GM23338 (cell line): Measurements from ENCODE around the gene SLC6A7. TPM values are rescaled to one million over a fixed set of nuclear protein-coding genes. Genes with fewer than 3 reads are reported as not detected.

Experiments used
- ATAC-seq: fragments of 200-7000 bp; cut with Tn5 transposase; 3 replicates; pipeline ENCODE4 v1.9.1; 2020
- DNase-seq: peaks from one replicate; pipeline ENCODE4 v3.0.0-alpha.2; 2015; ENCODE audit warnings: low spot score
- H2AFZ ChIP-seq: fragments of 200-600 bp; sonication (generic); 2 replicates; pipeline ENCODE4 v1.8.0; 2016; ENCODE audit warnings: antibody characterized with exemption, mild to moderate bottlenecking, moderate library complexity
- H3F3A ChIP-seq: fragments of 200-600 bp; sonication (generic); replicated peaks from 2 replicates; pipeline ENCODE4 v1.8.0; 2017; ENCODE audit warnings: antibody characterized with exemption, mixed run types, low read depth
- H3K27ac ChIP-seq: fragments of 200-600 bp; sonication (generic); 2 replicates; pipeline ENCODE4 v1.6.1; 2016; ENCODE audit warnings: low read depth
- H3K27me3 ChIP-seq: fragments of 200-600 bp; sonication (generic); 2 replicates; pipeline ENCODE4 v1.8.0; 2016; ENCODE audit warnings: mild to moderate bottlenecking, mixed run types, moderate library complexity; ENCODE audit not compliant: insufficient read depth
- H3K36me3 ChIP-seq: fragments of 200-600 bp; sonication (generic); 2 replicates; pipeline ENCODE4 v1.8.0; 2016; ENCODE audit warnings: mild to moderate bottlenecking; ENCODE audit not compliant: insufficient read depth
- H3K4me1 ChIP-seq: fragments of 200-600 bp; sonication (generic); 2 replicates; pipeline ENCODE4 v1.8.0; 2016; ENCODE audit warnings: mild to moderate bottlenecking, moderate library complexity; ENCODE audit not compliant: insufficient read depth
- H3K4me2 ChIP-seq: fragments of 200-600 bp; sonication (generic); 2 replicates; pipeline ENCODE4 v1.7.1; 2017; ENCODE audit warnings: mixed run types
- H3K4me3 ChIP-seq: fragments of 200-600 bp; sonication (generic); 2 replicates; pipeline ENCODE4 v1.6.1; 2016; ENCODE audit warnings: mixed run types
- H3K79me2 ChIP-seq: fragments of 200-600 bp; sonication (generic); replicated peaks from 2 replicates; pipeline ENCODE4 v1.8.0; 2017; ENCODE audit warnings: mild to moderate bottlenecking; ENCODE audit not compliant: insufficient read depth
- H3K9me2 ChIP-seq: fragments of 200-600 bp; sonication (generic); 2 replicates; pipeline ENCODE4 v1.8.0; 2017; ENCODE audit not compliant: insufficient read depth
- H4K20me1 ChIP-seq: fragments of 200-600 bp; sonication (generic); replicated peaks from 2 replicates; pipeline ENCODE4 v1.8.0; 2017; ENCODE audit warnings: mild to moderate bottlenecking; ENCODE audit not compliant: insufficient read depth
- H3K27ac Mint-ChIP-seq: 2 replicates; pipeline ENCODE4 v1.8.0; 2020; ENCODE audit warnings: inconsistent platforms, mild to moderate bottlenecking, moderate library complexity, mixed read lengths
- H3K27me3 Mint-ChIP-seq: 3 replicates; pipeline ENCODE4 v1.8.0; 2022; ENCODE audit warnings: low read depth, mild to moderate bottlenecking, moderate library complexity, mixed read lengths, inconsistent platforms; ENCODE audit not compliant: insufficient read depth, poor library complexity
- H3K36me3 Mint-ChIP-seq: 3 replicates; pipeline ENCODE4 v1.8.0; 2021; ENCODE audit warnings: low read depth, mild to moderate bottlenecking, inconsistent platforms, moderate library complexity, mixed read lengths
- H3K4me1 Mint-ChIP-seq: 3 replicates; pipeline ENCODE4 v1.8.0; 2020; ENCODE audit warnings: mild to moderate bottlenecking, inconsistent platforms, mixed read lengths
- H3K4me3 Mint-ChIP-seq: 3 replicates; pipeline ENCODE4 v1.8.0; 2021; ENCODE audit warnings: moderate library complexity, mild to moderate bottlenecking, inconsistent platforms, mixed read lengths
- H3K9me3 Mint-ChIP-seq: 3 replicates; pipeline ENCODE4 v1.8.0; 2020; ENCODE audit warnings: moderate library complexity, mild to moderate bottlenecking, inconsistent platforms, mixed read lengths
- CREB1 ChIP-seq: fragments of 250-450 bp; sonication (Bioruptor Pico); IDR thresholded peaks from 2 replicates; pipeline ENCODE4 v1.5.0; 2020; ENCODE audit warnings: low read depth, mild to moderate bottlenecking, moderate library complexity
- EZH2 ChIP-seq: fragments of 200-600 bp; sonication (generic); IDR thresholded peaks from one replicate; pipeline ENCODE4 v1.8.0; 2017; ENCODE audit warnings: antibody characterized with exemption, mild to moderate bottlenecking, low read depth; ENCODE audit not compliant: unreplicated experiment
- EZH2phosphoT487 ChIP-seq: fragments of 200-600 bp; sonication (generic); IDR thresholded peaks from one replicate; pipeline ENCODE4 v1.8.1; 2018; ENCODE audit warnings: antibody characterized with exemption; ENCODE audit not compliant: unreplicated experiment
- NANOG ChIP-seq: IDR thresholded peaks from 2 replicates; pipeline ENCODE4 v1.6.1; 2016; ENCODE audit warnings: antibody characterized with exemption, borderline replicate concordance
- POLR2AphosphoS5 ChIP-seq: IDR thresholded peaks from 2 replicates; pipeline ENCODE4 v1.6.1; 2016; ENCODE audit warnings: antibody characterized with exemption, low read depth
- STAT1 ChIP-seq: IDR thresholded peaks from one replicate; pipeline ENCODE4 v1.6.1; 2016; ENCODE audit warnings: antibody characterized with exemption; ENCODE audit not compliant: unreplicated experiment
- ZNF114 ChIP-seq: fragments of 250-450 bp; sonication (Bioruptor Pico); IDR thresholded peaks from 2 replicates; pipeline ENCODE4 v1.5.0; 2020; ENCODE audit warnings: mild to moderate bottlenecking, moderate library complexity
- ZNF462 ChIP-seq: fragments of 250-450 bp; sonication (Bioruptor Pico); IDR thresholded peaks from 2 replicates; pipeline ENCODE4 v1.5.0; 2020; ENCODE audit warnings: mild to moderate bottlenecking, moderate library complexity
- polyA plus RNA-seq: library from polyadenylated mRNA; unstranded; fragments of >200 nt; fragmentation: Nextera tagmentation; extraction: Ambion mirVana; gene quantifications from 2 replicates; pipeline ENCODE4 v1.2.1, GENCODE V29; 2016
- total RNA-seq: library from RNA; depleted of rRNA; stranded (reverse); fragments of >200 nt; shearing (Covaris generic); gene quantifications from 2 replicates; pipeline ENCODE4 v1.2.3, GENCODE V29; 2014
- TF ChIP-seq, protein P1 (sequence below), 2 experiments: fragments of 200-600 bp in 1 of 2; sonication (generic) in 1 of 2; conservative IDR thresholded peaks; 2 replicates each; pipeline versions ENCODE4 v1.5.1 to v1.6.1; 2016 to 2017; ENCODE audit warnings: antibody characterized with exemption in 2 of 2, low read depth in 2 of 2, mild to moderate bottlenecking in 2 of 2, moderate library complexity in 1 of 2

Gene SLC6A7
- total and polyA plus RNA-seq, 2 experiments from 2014 or later = not detected

- H3K36me3 Mint-ChIP-seq = no peaks in the 10 kb centered on the region; the same call in 2 of the 3 replicates
- Histone ChIP-seq H3F3A (0 out of 2 replicates have a peak, but pooled peaks cover 5% of the 10 kb centered on the region), H3K27me3 (no peaks in the 10 kb centered on the region), H3K4me1 (peaks cover 11% of the 10 kb centered on the region), H3K4me3 (0 out of 2 replicates have a peak overlapping the region, but pooled peaks have one; percentile 24), H3K79me2 (no peaks in the 10 kb centered on the region), H3K9me2 (no peaks in the 10 kb centered on the region), H3K36me3 (no peaks in the 10 kb centered on the region), H4K20me1 (no peaks in the 10 kb centered on the region), H3K4me2 (peak overlapping the region; percentile 71), H2AFZ (peak overlapping the region; percentile 70; the same call in 1 of the 2 replicates), H3K27ac (0 out of 2 replicates have a peak overlapping the region, but pooled peaks have one; percentile 59)
- DNase-seq (no peak), ATAC-seq (no peak)
- no peaks in the 10 kb centered on the region; the same call in 1 of the 3 replicates for H3K9me3 Mint-ChIP-seq
- H3K27me3 Mint-ChIP-seq = peaks cover 21% of the 10 kb centered on the region
- no peak overlapping the region; the same call in 2 of the 3 replicates for H3K4me3 Mint-ChIP-seq
- no peak for TF ChIP-seq POLR2AphosphoS5
- no peak for TF ChIP-seq STAT1
- no peak for TF ChIP-seq EZH2phosphoT487
- no peak for TF ChIP-seq NANOG
- peaks cover 57% of the 10 kb centered on the region for H3K4me1 Mint-ChIP-seq
- peak overlapping the region; percentile 72 for H3K27ac Mint-ChIP-seq
Measured at GRCh38 chr5:150210644-150211043, 20.8 kb downstream of the SLC6A7 start.

- Mint-ChIP-seq H3K4me1 (peaks cover 58% of the 10 kb centered on the region), H3K27ac (peak overlapping the region; percentile 72), H3K4me3 (peak overlapping the region; percentile 40; the same call in 2 of the 3 replicates), H3K36me3 (no peaks in the 10 kb centered on the region; the same call in 2 of the 3 replicates), H3K27me3 (peaks cover 24% of the 10 kb centered on the region), H3K9me3 (no peaks in the 10 kb centered on the region; the same call in 1 of the 3 replicates)
- ATAC-seq (peak; percentile 85), DNase-seq (peak; percentile 85)
- Histone ChIP-seq H3K79me2 (no peaks in the 10 kb centered on the region), H4K20me1 (no peaks in the 10 kb centered on the region), H3K4me2 (peak overlapping the region; percentile 71), H3F3A (0 out of 2 replicates have a peak, but pooled peaks cover 5% of the 10 kb centered on the region), H2AFZ (peak overlapping the region; percentile 70), H3K4me3 (peak overlapping the region; percentile 24; the same call in 1 of the 2 replicates), H3K9me2 (no peaks in the 10 kb centered on the region), H3K27me3 (no peaks in the 10 kb centered on the region), H3K4me1 (peaks cover 11% of the 10 kb centered on the region), H3K27ac (peak overlapping the region; percentile 59; the same call in 1 of the 2 replicates), H3K36me3 (no peaks in the 10 kb centered on the region)
- no peak for TF ChIP-seq ZNF114
- no peak for TF ChIP-seq NANOG
- TF ChIP-seq EZH2 = no peak
- 0 out of 2 replicates have a peak, but pooled peaks have one; percentile 25 for TF ChIP-seq CREB1
- no peak for TF ChIP-seq ZNF462 (CRISPR knock-in tag)
- TF ChIP-seq, protein P1, sequence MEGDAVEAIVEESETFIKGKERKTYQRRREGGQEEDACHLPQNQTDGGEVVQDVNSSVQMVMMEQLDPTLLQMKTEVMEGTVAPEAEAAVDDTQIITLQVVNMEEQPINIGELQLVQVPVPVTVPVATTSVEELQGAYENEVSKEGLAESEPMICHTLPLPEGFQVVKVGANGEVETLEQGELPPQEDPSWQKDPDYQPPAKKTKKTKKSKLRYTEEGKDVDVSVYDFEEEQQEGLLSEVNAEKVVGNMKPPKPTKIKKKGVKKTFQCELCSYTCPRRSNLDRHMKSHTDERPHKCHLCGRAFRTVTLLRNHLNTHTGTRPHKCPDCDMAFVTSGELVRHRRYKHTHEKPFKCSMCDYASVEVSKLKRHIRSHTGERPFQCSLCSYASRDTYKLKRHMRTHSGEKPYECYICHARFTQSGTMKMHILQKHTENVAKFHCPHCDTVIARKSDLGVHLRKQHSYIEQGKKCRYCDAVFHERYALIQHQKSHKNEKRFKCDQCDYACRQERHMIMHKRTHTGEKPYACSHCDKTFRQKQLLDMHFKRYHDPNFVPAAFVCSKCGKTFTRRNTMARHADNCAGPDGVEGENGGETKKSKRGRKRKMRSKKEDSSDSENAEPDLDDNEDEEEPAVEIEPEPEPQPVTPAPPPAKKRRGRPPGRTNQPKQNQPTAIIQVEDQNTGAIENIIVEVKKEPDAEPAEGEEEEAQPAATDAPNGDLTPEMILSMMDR (conservative IDR thresholded peaks at IDR 0.05; ENCODE audit: low read depth in 2 of 2) = 0 out of 4 replicates have a peak, but pooled peaks of 1 of the 2 experiments have one; percentile 0
Measured at GRCh38 chr5:150211156-150212030, 21.5 kb downstream of the SLC6A7 start.
